ENCODE measurements around the gene MOCOS. TPM values are rescaled to one million over a fixed set of nuclear protein-coding genes. Genes with fewer than 3 reads are reported as not detected.
A peak's percentile ranks its signal among the peaks of the same experiment; 100 is the strongest.

Gene MOCOS
- total RNA-seq, 1 donor from 2014 or later: 5.0 TPM

DNA sequence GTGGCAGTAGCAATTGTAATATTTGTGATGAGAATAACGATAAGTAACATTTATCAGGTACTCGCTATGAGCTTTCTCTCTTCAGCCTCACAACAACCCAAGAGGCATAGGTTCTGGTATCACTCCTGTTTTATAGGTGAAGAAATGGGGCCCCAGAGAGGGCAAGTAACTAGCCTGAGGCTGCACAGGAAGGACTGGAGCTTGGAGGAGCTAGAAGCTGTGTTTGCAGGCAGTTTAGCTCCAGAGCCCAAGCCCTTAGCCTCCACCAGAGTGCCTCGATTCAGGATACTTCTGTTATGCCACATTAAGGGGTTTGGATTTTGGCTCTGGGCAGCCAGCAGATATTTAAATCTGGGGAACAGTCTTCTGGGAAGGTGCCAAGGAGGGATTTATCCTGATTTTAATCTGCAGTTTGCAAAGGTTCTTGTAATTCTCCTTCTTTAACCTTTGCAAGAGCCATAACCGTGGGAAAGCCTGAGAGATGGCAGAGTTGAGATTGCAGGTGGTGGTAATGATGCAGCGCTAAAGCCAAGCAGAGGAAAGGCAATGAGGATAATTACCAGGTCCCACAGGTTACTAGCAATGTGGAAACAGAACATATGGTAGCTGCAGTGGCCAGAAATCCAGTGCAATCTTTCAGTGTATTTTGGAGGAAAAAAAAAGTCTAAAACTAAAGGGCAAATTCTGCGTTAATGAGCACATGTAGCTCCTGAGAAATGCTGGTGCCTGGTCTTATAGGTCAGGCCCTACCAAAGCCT is 9.1 kb downstream of the MOCOS start:
- no peak for DNase-seq
- intact Hi-C loops (cut with DNase I): no loop called here

DNA sequence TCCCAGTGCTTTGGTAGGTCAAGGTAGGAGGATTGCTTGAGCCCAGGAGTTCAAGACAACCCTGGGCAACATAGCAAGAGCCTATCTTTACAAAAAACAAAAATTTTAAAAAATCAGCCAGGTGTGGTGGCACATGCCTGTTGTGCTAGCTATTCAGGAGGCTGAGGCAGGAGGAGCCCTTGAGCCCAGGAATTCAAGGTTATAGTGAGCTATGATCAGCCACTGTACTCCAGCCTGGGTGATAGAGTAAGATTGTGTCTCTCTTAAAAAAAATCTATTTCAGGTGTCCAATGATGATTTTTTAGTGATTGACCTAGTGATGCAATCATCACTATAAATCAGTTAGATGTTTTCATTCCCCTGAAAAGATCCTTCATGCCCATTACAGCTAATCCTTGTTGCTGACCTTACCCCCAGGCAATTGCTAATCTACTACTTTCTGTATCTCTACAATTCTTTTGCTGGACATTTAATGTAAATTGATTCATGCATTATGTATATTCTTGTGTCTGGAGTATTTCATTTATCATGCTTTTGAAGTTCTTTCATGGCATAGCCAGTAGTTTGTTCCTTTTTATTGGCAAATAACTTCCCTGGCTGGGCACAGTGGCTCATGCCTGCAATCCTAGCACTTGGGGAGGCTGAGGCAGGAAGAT is 10.3 kb downstream of the MOCOS start:
- Histone ChIP-seq H3K9me3 (no peaks in the 10 kb centered on the region), H3K27me3 (no peaks in the 10 kb centered on the region), H3K4me3 (no peak overlapping the region), H3K4me1 (no peaks in the 10 kb centered on the region), H3K36me3 (no peaks in the 10 kb centered on the region), H3K27ac (no peak overlapping the region)
- intact Hi-C loops (cut with DNase I): no loop called here
- no peak for TF ChIP-seq CTCF (IDR thresholded peaks at IDR 0.05)
- no peak for ATAC-seq
- no peak for DNase-seq

More for the DNA sequence above, 9.1 kb downstream of the MOCOS start:
- no peaks in the 10 kb centered on the region for H3K9me3 ChIP-seq
- no peaks in the 10 kb centered on the region for H3K27me3 ChIP-seq
- H3K27ac ChIP-seq: no peak overlapping the region
- no peak for ATAC-seq
- no peak for TF ChIP-seq CTCF (IDR thresholded peaks at IDR 0.05)
- no peaks in the 10 kb centered on the region for H3K36me3 ChIP-seq
- no peaks in the 10 kb centered on the region for H3K4me1 ChIP-seq
- no peak overlapping the region for H3K4me3 ChIP-seq

- Histone ChIP-seq H3K9me3 (no peaks in the 10 kb centered on the region), H3K4me3 (no peak overlapping the region), H3K27ac (no peak overlapping the region), H3K4me1 (no peaks in the 10 kb centered on the region), H3K27me3 (no peaks in the 10 kb centered on the region), H3K36me3 (no peaks in the 10 kb centered on the region)
- ATAC-seq (peak; percentile 6), DNase-seq (no peak)
- intact Hi-C loops (cut with DNase I): no loop called here
- TF ChIP-seq CTCF (IDR thresholded peaks at IDR 0.05): no peak
Observed at GRCh38 chr18:36199691-36200295, 12.5 kb downstream of the MOCOS start.

DNA sequence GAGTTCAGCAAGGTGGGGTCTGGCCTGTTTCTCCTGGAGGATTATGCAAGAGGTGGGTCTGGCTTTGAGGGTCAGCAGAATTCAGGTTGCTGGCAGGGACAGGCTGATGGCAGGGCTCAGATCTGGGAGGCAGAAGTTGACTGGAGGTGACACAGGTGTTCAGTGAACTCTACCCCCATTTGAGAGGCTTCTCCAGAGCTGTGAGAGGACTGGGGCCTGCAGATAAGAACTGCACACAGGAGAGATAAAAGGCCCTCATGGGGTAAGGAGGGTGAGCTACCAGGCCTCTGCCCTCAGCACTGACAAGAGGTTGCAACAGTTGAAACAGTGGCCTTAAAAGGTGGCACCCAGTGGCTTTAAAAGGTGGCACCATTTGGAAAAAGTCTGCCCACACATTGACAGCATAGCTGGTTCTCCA is 13.1 kb downstream of the MOCOS start:
- no peak overlapping the region for H3K4me3 ChIP-seq
- no peaks in the 10 kb centered on the region for H3K9me3 ChIP-seq
- H3K27me3 ChIP-seq: no peaks in the 10 kb centered on the region
- H3K27ac ChIP-seq: no peak overlapping the region
- no peaks in the 10 kb centered on the region for H3K4me1 ChIP-seq
- intact Hi-C loops (cut with DNase I): no loop called here
- ATAC-seq (no peak), DNase-seq (no peak)
- H3K36me3 ChIP-seq: no peaks in the 10 kb centered on the region
- TF ChIP-seq CTCF (IDR thresholded peaks at IDR 0.05): no peak

DNA sequence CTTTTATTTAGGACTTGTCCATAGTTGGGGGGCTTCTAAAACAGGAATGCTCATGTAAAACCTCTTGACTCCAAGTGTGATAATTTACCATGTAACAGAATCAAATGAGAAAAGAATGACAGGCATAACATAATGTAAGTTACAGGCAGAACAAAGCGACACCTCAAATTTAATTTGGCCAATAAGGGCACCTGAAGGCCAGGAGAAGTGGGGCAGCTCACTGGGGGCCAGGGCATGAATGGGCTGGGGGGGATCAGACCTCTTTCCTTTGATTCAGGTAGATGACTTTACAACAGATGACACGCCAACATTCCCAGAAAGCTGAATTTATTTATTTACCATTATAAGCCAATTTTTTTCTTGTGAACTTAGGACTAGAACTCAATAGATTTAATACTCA is 14.5 kb downstream of the MOCOS start:
- no peaks in the 10 kb centered on the region for H3K36me3 ChIP-seq
- H3K4me1 ChIP-seq: no peaks in the 10 kb centered on the region
- no peak for DNase-seq
- H3K27me3 ChIP-seq: no peaks in the 10 kb centered on the region
- H3K27ac ChIP-seq: no peak overlapping the region
- no peak overlapping the region for H3K4me3 ChIP-seq
- intact Hi-C loops (cut with DNase I): no loop called here
- no peaks in the 10 kb centered on the region for H3K9me3 ChIP-seq
- ATAC-seq: no peak
- TF ChIP-seq CTCF (IDR thresholded peaks at IDR 0.05): no peak

Measured in upper lobe of right lung (tissue), 1 donor.